ENCODE data around the gene MUC6.

The MUC6 gene

DNA sequence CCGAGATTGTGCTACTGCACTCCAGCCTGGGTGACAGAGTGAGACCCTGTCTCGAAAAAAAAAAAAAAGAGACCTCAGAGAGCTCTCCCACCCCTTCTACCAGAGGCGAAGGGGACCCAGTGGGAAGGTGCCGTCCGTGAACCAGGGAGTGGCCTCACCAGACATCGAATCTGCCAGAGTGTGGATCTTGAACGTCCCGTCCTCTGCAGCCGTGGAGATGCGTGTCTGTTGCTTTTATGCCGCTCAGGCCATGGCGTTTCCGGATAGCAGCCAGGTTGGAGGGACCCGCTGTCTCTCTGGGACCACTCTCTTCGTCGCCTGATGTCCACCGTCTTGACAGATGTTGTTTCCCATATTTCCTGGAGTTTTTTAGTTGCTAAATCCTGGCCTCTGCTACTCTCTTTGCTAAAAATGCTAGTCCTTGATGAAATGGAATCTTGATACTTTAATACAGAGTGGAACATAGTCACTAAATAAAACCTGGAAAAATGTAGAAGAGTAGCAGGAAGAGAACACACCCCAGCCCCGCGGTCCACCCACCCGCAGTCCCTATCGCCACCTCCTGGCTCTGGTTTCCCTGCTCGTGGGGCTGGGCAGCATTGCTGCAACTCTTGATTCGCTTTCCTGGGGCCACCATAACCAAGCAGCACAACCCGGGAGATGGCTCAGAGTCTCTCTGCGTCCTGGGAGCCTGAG is 12.0 kb upstream of the MUC6 start:
- DNase-seq (ENCODE audit: low read depth): no peak
- H3K9me3 ChIP-seq (ENCODE audit: control insufficient read depth, low read length): peaks cover 7% of the 10 kb centered on the region
- no peaks in the 10 kb centered on the region for H3K36me3 ChIP-seq (ENCODE audit: control insufficient read depth, insufficient read depth, low read length, severe bottlenecking)
- H3K27me3 ChIP-seq (replicated peaks; ENCODE audit: control insufficient read depth, insufficient read depth, low read length): peaks cover 43% of the 10 kb centered on the region
- no peak overlapping the region for H3K4me3 ChIP-seq (ENCODE audit: low read length)
- no peaks in the 10 kb centered on the region for H3K4me1 ChIP-seq (ENCODE audit: control insufficient read depth, insufficient read depth, low read length)
- no peak overlapping the region for H3K9ac ChIP-seq (ENCODE audit: low read length)

DNA sequence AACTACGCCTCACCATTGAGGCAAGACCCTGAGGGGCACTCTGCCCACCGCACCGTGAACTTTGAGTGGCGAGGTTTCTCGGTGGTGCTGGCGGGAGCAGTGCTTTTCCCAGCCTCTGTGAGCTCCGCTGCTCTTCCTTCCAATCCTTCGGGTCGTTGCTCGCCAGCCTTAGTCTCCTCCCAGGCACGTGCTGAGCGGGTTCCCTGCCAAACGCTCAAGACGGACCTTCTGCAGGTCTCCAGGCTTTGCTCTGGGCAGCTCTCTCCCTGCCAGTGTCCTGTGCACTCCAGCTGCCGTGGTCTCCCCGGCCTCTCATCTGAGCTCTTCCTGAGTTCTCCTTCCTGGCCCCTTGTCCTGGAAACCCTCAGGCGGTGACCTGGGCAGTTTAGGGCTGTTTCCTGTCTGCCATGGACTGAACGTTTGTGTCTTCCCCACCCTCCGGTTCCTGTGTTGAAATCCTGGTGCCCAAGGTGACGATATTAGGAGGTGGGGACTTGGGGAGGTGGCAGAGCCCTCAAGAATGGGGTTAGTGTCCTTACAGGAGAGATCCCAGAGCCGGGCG is 11.2 kb upstream of the MUC6 start:
- Histone ChIP-seq H3K36me3 (ENCODE audit: control insufficient read depth, insufficient read depth, low read length, severe bottlenecking) (no peaks in the 10 kb centered on the region), H3K9ac (ENCODE audit: low read length) (no peak overlapping the region), H3K27me3 (replicated peaks; ENCODE audit: control insufficient read depth, insufficient read depth, low read length) (peaks cover 46% of the 10 kb centered on the region), H3K4me1 (ENCODE audit: control insufficient read depth, insufficient read depth, low read length) (no peaks in the 10 kb centered on the region), H3K9me3 (ENCODE audit: control insufficient read depth, low read length) (peaks cover 7% of the 10 kb centered on the region), H3K4me3 (ENCODE audit: low read length) (no peak overlapping the region)
- DNase-seq (ENCODE audit: low read depth): no peak

DNA sequence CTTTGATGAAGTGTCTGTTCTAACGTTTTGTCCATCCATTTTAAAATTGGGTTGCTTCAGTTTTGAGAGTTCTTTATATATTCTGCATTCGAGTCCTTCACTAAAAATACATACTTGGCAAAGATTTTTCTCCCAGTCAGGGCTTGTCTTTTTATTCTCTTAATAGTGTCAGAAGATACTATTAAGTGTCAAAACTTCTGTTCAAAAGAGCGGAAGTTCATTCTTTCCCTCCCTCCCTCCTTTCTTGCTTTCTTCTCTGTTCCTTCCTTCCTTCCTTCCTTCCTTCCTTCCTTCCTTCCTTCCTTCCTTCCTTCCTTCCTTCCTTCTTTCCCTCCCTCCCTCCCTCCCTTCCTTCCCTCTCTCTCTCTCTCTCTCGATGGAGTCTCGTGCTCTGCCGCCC is 7.6 kb upstream of the MUC6 start:
- H3K4me1 ChIP-seq (ENCODE audit: control insufficient read depth, insufficient read depth, low read length): no peaks in the 10 kb centered on the region
- H3K4me3 ChIP-seq (ENCODE audit: low read length): no peak overlapping the region
- no peaks in the 10 kb centered on the region for H3K36me3 ChIP-seq (ENCODE audit: control insufficient read depth, insufficient read depth, low read length, severe bottlenecking)
- no peak for DNase-seq (ENCODE audit: low read depth)
- peaks cover 48% of the 10 kb centered on the region for H3K27me3 ChIP-seq (replicated peaks; ENCODE audit: control insufficient read depth, insufficient read depth, low read length)
- H3K9me3 ChIP-seq (ENCODE audit: control insufficient read depth, low read length): peaks cover 7% of the 10 kb centered on the region
- no peak overlapping the region for H3K9ac ChIP-seq (ENCODE audit: low read length)

DNA sequence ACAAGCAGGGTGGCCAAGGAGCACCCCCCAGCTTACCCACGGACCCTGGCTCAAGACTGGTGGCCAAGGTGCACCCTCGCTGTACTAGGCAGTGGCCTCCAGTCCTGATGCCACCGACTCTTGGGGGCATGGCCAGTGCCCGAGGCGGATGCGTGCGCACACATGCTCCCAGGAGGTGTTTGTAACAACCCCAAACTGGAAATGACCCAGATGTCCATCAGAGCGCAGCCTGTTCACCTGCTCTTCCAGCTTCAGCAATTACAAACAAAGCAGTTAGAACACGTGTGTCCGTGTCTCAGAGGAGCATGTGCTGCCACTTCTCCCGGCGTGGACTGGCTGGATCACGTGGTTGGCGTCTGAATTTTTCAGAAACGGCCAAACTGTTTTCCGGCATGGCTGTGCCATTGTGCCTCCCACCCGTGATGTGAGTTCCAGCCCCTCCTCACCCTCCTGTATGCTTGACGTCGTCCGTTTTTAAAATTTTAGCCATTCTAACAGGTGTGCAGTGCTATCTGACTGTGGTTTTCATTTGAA is 7.1 kb upstream of the MUC6 start:
- DNase-seq (ENCODE audit: low read depth): no peak
- H3K4me3 ChIP-seq (ENCODE audit: low read length): no peak overlapping the region
- H3K27me3 ChIP-seq (replicated peaks; ENCODE audit: control insufficient read depth, insufficient read depth, low read length): peaks cover 49% of the 10 kb centered on the region
- H3K9ac ChIP-seq (ENCODE audit: low read length): no peak overlapping the region
- H3K4me1 ChIP-seq (ENCODE audit: control insufficient read depth, insufficient read depth, low read length): no peaks in the 10 kb centered on the region
- H3K9me3 ChIP-seq (ENCODE audit: control insufficient read depth, low read length): peaks cover 7% of the 10 kb centered on the region
- no peaks in the 10 kb centered on the region for H3K36me3 ChIP-seq (ENCODE audit: control insufficient read depth, insufficient read depth, low read length, severe bottlenecking)

DNA sequence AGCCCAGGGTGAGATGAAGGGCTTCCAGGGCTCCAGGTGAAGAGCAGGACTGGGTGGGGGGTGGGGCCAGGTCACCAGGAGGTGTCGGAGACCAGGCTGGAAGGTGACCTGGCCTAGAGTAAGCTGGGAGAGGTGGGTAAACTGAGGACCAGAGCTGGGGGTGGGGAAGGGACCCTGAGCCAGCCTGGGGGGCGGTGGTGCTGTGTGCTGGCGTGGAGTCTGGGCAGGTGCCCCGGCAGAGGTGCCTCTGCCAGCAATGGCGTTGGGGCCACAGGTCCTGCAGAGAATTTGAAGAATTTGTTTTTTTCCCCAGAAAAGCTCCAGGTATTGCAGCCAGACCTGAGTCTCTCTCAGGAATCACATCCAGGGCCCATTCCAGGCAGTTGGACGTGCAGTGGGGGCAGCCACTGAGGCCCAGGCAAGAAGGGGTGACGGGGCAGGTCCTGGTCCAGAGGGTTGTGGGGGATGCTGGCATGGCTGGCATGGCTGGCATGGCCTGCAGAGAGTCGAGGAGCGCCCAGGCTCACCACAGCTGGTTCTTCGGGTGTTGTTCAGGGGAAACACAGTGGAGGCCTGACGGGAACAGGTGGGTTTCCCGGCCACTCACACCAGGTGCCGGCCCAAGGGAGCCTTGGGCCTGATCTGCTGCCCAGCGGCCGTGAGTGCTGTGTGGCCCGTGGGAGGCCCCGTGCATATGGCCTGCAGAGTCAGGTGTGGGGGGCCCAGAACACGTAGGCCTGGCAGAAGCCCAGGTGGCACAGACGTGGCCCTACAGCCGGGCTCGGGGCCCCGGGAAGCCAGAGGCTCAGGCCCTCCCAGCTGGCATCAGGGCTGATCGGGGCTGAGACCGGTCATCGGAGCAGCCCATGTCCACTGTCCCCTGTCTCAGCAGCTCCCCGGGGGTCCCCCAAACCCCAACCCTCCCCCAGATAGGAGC is 6.4 kb upstream of the MUC6 start:
- DNase-seq (ENCODE audit: low read depth): no peak
- Histone ChIP-seq H3K4me1 (ENCODE audit: control insufficient read depth, insufficient read depth, low read length) (no peaks in the 10 kb centered on the region), H3K4me3 (ENCODE audit: low read length) (no peak overlapping the region), H3K36me3 (ENCODE audit: control insufficient read depth, insufficient read depth, low read length, severe bottlenecking) (no peaks in the 10 kb centered on the region), H3K9ac (ENCODE audit: low read length) (no peak overlapping the region), H3K9me3 (ENCODE audit: control insufficient read depth, low read length) (peaks cover 7% of the 10 kb centered on the region), H3K27me3 (replicated peaks; ENCODE audit: control insufficient read depth, insufficient read depth, low read length) (peaks cover 43% of the 10 kb centered on the region)

DNA sequence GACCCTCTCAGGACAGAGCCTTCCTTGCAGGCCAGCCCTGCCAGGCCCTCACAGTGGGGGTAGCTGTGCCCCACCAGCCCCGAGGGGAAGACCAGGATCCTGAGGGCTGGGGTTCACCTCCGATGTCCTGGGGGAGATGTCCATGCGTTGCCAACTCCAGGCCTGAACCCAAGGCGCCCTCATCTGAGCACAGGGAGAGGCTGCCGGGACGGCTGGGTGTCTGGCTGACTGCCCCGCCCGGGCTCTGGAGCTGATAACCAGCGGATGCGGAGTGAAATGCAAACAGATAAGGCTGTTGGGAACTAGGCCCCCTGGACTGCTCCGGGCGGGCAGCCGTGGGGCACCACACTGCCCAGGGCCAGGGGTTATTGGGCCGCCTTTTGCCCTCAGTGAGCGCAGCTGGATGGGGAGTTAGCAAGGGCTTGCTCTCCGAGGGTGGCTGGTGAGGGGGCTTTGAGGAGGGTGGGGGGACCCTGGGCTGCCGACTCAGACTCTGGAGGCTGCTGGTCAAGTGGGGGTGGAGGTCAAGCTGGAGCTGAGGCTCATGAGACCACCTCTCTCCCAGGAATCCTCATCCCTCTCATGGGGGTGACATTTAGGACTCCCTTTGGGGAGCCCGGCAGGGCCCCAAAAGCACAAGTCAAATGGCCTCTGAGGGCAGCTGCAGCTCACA is 5.6 kb upstream of the MUC6 start:
- no peaks in the 10 kb centered on the region for H3K4me1 ChIP-seq (ENCODE audit: control insufficient read depth, insufficient read depth, low read length)
- H3K4me3 ChIP-seq (ENCODE audit: low read length): no peak overlapping the region
- DNase-seq (ENCODE audit: low read depth): no peak
- H3K9ac ChIP-seq (ENCODE audit: low read length): no peak overlapping the region
- H3K36me3 ChIP-seq (ENCODE audit: control insufficient read depth, insufficient read depth, low read length, severe bottlenecking): no peaks in the 10 kb centered on the region
- peaks cover 42% of the 10 kb centered on the region for H3K27me3 ChIP-seq (replicated peaks; ENCODE audit: control insufficient read depth, insufficient read depth, low read length)
- peaks cover 7% of the 10 kb centered on the region for H3K9me3 ChIP-seq (ENCODE audit: control insufficient read depth, low read length)

DNA sequence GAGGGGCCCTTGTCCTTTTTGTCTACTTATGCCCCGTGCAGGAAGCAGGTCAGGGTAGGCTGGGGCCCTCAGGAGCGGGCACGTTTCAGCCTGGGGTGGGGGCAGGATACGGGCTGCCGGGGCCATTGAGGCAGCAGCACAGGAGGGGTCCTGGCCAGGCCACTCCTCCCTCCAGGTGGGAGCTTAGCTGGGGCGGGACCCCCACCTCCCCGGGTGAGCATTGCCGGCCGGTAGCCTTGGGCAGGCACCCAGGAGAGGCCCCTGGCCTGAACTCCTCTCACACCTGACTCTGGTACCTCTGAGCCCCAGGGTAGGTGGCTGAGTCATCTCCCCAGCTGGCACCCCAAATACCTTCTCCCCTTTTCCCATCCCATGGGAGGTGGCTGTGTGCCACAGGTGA is 5.0 kb upstream of the MUC6 start:
- Histone ChIP-seq H3K4me1 (ENCODE audit: control insufficient read depth, insufficient read depth, low read length) (no peaks in the 10 kb centered on the region), H3K36me3 (ENCODE audit: control insufficient read depth, insufficient read depth, low read length, severe bottlenecking) (no peaks in the 10 kb centered on the region)
- DNase-seq (ENCODE audit: low read depth): no peak

DNA sequence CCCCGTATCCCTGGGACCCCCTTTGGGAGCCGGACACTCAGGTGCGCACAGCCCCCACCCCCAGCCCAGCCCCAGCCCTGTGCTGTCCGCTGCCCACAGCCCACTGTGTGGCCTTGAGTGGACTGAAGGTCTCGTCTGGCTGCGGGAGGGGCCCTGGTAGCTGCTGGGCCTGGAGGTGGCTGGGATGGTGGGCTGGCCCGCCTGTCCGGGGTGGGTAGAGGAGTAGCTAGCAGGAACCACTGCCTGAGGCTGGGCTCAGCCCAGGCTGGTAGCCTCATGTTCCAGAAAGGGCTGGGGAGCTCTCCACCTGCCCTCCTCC is 4.6 kb upstream of the MUC6 start:
- DNase-seq (ENCODE audit: low read depth): no peak
- peaks cover 7% of the 10 kb centered on the region for H3K9me3 ChIP-seq (ENCODE audit: control insufficient read depth, low read length)
- H3K36me3 ChIP-seq (ENCODE audit: control insufficient read depth, insufficient read depth, low read length, severe bottlenecking): no peaks in the 10 kb centered on the region
- H3K9ac ChIP-seq (ENCODE audit: low read length): no peak overlapping the region
- no peak overlapping the region for H3K4me3 ChIP-seq (ENCODE audit: low read length)
- H3K27me3 ChIP-seq (replicated peaks; ENCODE audit: control insufficient read depth, insufficient read depth, low read length): peaks cover 37% of the 10 kb centered on the region
- H3K4me1 ChIP-seq (ENCODE audit: control insufficient read depth, insufficient read depth, low read length): no peaks in the 10 kb centered on the region

More for the DNA sequence above, 5.0 kb upstream of the MUC6 start:
- Histone ChIP-seq H3K4me3 (ENCODE audit: low read length) (no peak overlapping the region), H3K9ac (ENCODE audit: low read length) (no peak overlapping the region), H3K9me3 (ENCODE audit: control insufficient read depth, low read length) (peaks cover 7% of the 10 kb centered on the region), H3K27me3 (replicated peaks; ENCODE audit: control insufficient read depth, insufficient read depth, low read length) (peaks cover 39% of the 10 kb centered on the region)

DNA sequence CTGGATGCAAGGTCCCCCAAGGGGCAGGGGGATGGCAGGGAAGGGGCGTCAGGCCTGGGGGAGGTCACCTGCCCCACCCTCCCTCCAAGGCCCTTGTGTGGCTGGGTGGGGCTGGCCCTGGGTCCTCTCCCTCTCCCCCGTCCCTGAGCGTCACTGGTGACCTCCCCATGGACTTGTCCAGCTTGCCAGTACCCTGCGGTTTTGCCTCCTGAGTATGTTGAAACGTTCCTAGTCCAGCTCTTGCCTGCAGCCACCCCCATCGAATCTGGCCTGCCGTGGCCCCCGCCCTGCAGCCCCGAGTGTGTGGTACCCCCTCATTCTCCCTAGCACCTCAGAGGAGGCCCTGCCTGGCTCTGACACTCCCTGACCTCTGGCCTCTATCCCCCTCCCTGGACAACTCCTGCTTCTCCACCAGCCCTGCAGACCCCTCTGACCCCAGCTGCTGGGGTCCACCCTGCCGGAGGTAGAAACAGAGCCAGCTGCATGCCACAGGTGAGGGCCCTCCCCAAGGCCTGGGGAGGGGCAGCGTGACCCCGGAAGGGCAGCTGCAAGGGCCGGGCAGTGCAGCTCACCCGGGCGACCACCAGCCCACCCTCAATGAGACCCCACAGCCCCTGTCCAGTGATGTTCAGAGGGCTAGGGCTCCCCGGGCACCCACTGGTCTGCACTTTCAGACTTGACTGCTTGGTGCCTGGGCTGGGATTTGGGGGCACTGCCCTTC is 4.1 kb upstream of the MUC6 start:
- H3K27me3 ChIP-seq (replicated peaks; ENCODE audit: control insufficient read depth, insufficient read depth, low read length): peaks cover 36% of the 10 kb centered on the region

DNA sequence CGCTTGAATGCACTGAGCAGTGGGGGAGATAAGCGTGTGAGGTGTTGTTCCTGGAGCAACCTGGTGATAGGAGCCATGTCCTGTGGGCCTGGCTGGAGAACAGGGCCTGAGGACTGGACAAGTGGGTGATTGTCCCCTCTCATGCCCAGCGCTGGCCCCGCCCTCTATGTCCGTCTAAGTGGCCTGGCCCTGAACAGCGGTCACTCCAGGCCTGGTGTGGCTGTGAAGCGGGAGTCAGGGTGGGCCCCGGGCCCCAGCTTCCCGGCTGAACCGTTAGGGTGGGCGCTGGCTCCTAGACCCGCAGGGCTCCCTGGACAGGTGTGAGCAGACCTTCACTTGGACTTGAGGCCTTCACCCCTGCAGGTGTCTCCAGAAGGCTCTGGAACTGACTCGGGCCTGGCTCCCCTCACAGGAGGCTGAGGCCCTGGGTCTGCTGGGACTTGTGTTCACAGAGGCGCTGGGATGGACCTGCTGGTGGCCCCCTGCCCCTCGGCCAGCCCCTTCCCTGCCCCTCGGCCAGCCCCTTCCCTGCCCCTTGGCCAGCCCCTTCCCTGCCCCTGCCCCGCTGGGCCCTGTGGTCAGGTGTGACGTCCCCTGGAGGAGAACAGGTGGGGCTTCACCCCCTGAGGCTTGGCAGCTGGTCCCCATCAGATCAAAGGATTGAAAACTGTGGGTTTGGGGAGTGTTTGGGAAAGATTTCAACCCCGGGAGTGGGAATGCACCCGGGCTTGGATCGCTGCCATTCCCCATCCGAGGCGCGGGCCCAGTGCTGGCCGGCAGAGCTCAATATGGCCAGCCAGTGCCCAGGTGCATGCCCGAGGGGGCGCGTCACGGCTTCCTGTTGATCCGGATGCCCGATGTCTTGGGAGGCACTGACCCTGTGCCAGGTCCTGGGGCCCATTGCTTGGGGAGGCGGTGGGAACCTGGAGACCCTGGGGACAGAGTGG is 3.2 kb upstream of the MUC6 start:
- Histone ChIP-seq H3K9me3 (ENCODE audit: control insufficient read depth, low read length) (peaks cover 2% of the 10 kb centered on the region), H3K4me3 (ENCODE audit: low read length) (no peak overlapping the region), H3K36me3 (ENCODE audit: control insufficient read depth, insufficient read depth, low read length, severe bottlenecking) (no peaks in the 10 kb centered on the region), H3K9ac (ENCODE audit: low read length) (no peak overlapping the region), H3K27me3 (replicated peaks; ENCODE audit: control insufficient read depth, insufficient read depth, low read length) (peaks cover 32% of the 10 kb centered on the region), H3K4me1 (ENCODE audit: control insufficient read depth, insufficient read depth, low read length) (no peaks in the 10 kb centered on the region)
- DNase-seq (ENCODE audit: low read depth): no peak

More for the DNA sequence above, 4.1 kb upstream of the MUC6 start:
- Histone ChIP-seq H3K4me3 (ENCODE audit: low read length) (no peak overlapping the region), H3K9ac (ENCODE audit: low read length) (no peak overlapping the region), H3K9me3 (ENCODE audit: control insufficient read depth, low read length) (peaks cover 7% of the 10 kb centered on the region), H3K4me1 (ENCODE audit: control insufficient read depth, insufficient read depth, low read length) (no peaks in the 10 kb centered on the region), H3K36me3 (ENCODE audit: control insufficient read depth, insufficient read depth, low read length, severe bottlenecking) (no peaks in the 10 kb centered on the region)
- no peak for DNase-seq (ENCODE audit: low read depth)

All from adipocyte (in vitro differentiated cells).